Mesothelial cell of epicardium (in vitro differentiated cells): Measurements from ENCODE around the gene ZSWIM3. TPM values are rescaled to one million over a fixed set of nuclear protein-coding genes. Genes with fewer than 3 reads are reported as not detected.

Experiments
- DNase-seq, 2 experiments: peaks; one replicate each; pipeline ENCODE4 v3.0.0; 2021; ENCODE audit warnings: low spot score in 2 of 2; ENCODE audit not compliant: unreplicated experiment in 2 of 2
- H3K27ac Mint-ChIP-seq: 2 replicates; pipeline ENCODE4 v1.8.0; 2021; ENCODE audit warnings: mixed read lengths
- H3K27me3 Mint-ChIP-seq: 2 replicates; pipeline ENCODE4 v1.8.0; 2021; ENCODE audit warnings: low read depth, mixed read lengths
- H3K36me3 Mint-ChIP-seq: 2 replicates; pipeline ENCODE4 v1.8.0; 2021; ENCODE audit warnings: mixed read lengths
- H3K4me1 Mint-ChIP-seq: 2 replicates; pipeline ENCODE4 v1.8.0; 2021; ENCODE audit warnings: mixed read lengths
- H3K4me3 Mint-ChIP-seq: 2 replicates; pipeline ENCODE4 v1.8.0; 2021; ENCODE audit warnings: mild to moderate bottlenecking, moderate library complexity, mixed read lengths
- H3K9me3 Mint-ChIP-seq: 2 replicates; pipeline ENCODE4 v1.8.0; 2021; ENCODE audit warnings: mixed read lengths
- CTCF ChIP-seq: fragments of 200-600 bp; sonication (generic); IDR thresholded peaks from one replicate; pipeline ENCODE4 v1.5.0; 2021; ENCODE audit warnings: antibody characterized with exemption; ENCODE audit not compliant: unreplicated experiment
- total RNA-seq: library from RNA; stranded (reverse); gene quantifications from 3 replicates; pipeline ENCODE4 v1.2.1, GENCODE V29; 2021

The ZSWIM3 gene
- total RNA-seq, 1 donor from 2014 or later: 4.6 TPM

GRCh38 chr20:45840700-45841198 is 16.7 kb upstream of the ZSWIM3 start:
- Mint-ChIP-seq H3K27me3 (no peaks in the 10 kb centered on the region), H3K4me3 (no peak overlapping the region), H3K9me3 (no peaks in the 10 kb centered on the region), H3K27ac (no peak overlapping the region), H3K4me1 (peaks cover 6% of the 10 kb centered on the region), H3K36me3 (peaks cover 16% of the 10 kb centered on the region)
- no peak for TF ChIP-seq CTCF
- DNase-seq: no peak

DNA sequence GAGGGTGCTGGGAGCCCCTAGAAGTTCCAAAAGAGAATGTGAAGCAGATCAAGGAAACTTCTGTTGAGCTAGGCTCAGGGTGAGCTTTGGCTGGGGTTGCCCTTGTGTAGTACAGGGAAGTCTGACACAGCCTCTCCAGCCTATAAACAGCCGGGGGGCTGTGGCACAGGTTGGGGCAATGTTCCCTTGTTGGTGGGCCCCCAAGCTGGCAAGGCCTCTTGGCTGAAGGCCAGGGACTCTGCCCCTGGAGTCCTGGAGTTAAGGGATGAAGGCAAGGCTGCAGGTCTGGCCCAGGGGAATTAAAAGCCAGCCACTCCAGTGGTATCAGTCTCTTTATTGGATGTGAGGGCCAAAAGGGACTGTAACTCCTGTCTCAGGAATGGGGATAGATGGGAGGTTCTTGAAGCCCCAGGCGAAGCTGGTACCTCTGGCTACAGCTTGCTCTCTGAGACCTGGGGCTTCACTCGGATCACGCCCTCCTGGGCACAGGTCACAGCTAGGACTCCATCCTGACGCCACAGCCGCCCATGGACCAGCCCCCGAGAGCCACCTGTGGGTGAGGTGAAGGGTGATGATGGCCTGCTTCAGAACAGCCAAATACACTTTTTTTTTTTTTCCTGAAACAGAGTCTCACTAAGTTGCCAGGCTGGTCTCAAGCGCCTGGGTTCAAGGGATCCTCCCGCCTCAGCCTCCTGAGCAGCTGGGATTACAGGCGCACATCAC is 15.8 kb upstream of the ZSWIM3 start:
- Mint-ChIP-seq H3K4me3 (no peak overlapping the region), H3K36me3 (peaks cover 20% of the 10 kb centered on the region), H3K9me3 (no peaks in the 10 kb centered on the region), H3K27ac (no peak overlapping the region), H3K27me3 (no peaks in the 10 kb centered on the region), H3K4me1 (peaks cover 6% of the 10 kb centered on the region)
- no peak for TF ChIP-seq CTCF
- DNase-seq: no peak

DNA sequence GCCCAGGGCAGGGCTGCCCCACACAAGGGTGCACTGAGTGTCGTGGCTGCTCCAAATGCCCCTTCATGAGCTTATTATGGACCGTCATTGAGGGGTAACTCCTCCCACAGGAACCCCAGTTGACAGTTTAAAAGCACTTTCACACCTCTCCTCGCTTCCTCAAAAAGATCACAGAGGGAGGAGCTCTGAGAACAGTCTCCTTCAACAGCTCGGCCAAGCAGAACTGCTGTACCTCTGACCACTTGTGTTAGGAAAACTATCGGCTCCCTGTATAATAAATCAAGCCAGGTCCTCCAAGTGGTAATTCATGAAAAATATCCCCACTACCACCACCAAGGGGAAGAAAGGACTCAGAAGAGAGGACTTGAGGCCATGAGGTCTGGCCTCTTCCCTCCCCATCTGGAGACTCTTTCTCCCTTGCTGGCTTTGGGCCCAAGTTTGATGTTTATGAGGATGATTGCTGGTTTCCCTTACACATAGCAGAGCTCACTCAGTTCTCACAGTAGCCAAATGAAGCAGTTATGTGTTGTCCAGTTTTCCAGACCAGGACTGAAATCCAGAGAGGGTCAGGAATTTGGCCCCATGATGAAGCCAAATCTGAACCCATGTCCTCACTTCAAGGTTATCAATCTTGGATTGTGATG is 15.1 kb upstream of the ZSWIM3 start:
- TF ChIP-seq CTCF: no peak
- no peak overlapping the region for H3K27ac Mint-ChIP-seq
- H3K36me3 Mint-ChIP-seq: peaks cover 20% of the 10 kb centered on the region
- H3K27me3 Mint-ChIP-seq: no peaks in the 10 kb centered on the region
- no peaks in the 10 kb centered on the region for H3K9me3 Mint-ChIP-seq
- DNase-seq: no peak
- no peak overlapping the region for H3K4me3 Mint-ChIP-seq
- H3K4me1 Mint-ChIP-seq: peaks cover 3% of the 10 kb centered on the region

GRCh38 chr20:45843506-45843905 is 13.9 kb upstream of the ZSWIM3 start:
- H3K4me3 Mint-ChIP-seq: no peak overlapping the region
- H3K27me3 Mint-ChIP-seq: no peaks in the 10 kb centered on the region
- H3K9me3 Mint-ChIP-seq: no peaks in the 10 kb centered on the region
- peaks cover 3% of the 10 kb centered on the region for H3K4me1 Mint-ChIP-seq
- no peak for TF ChIP-seq CTCF
- DNase-seq: no peak
- H3K27ac Mint-ChIP-seq: no peak overlapping the region
- H3K36me3 Mint-ChIP-seq: peaks cover 20% of the 10 kb centered on the region

DNA sequence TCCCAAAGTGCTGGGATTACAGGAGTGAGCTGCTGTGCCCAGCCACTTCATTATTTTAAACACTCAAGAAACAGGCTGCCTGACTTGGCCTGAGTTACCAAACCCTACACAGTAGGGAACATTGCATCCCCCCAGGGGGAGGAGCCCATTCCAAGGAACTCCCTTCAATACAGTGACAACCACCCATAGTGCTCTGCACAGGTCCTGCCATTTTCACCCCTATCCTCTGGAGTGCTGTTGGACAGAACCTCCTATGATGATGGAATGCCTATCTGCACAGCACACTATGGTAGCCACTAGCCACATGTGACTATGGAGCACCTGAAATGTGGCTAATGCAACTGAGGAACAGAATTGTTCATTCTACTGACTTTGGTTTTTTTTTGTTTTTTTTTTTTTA is 12.0 kb upstream of the ZSWIM3 start:
- no peak for DNase-seq
- H3K4me3 Mint-ChIP-seq: no peak overlapping the region

More for the DNA sequence above, 12.0 kb upstream of the ZSWIM3 start:
- no peaks in the 10 kb centered on the region for H3K9me3 Mint-ChIP-seq
- H3K27me3 Mint-ChIP-seq: no peaks in the 10 kb centered on the region
- H3K27ac Mint-ChIP-seq: no peak overlapping the region
- H3K4me1 Mint-ChIP-seq: peaks cover 3% of the 10 kb centered on the region
- TF ChIP-seq CTCF: no peak
- H3K36me3 Mint-ChIP-seq: peaks cover 24% of the 10 kb centered on the region
